ENCODE data around the gene RETREG1. TPM values are rescaled to one million over a fixed set of nuclear protein-coding genes. Genes with fewer than 3 reads are reported as not detected.

Gene RETREG1
- polyA plus RNA-seq, 1 of the 3 experiments (the other 2 are of a cell fraction), result 0.43 TPM

DNA sequence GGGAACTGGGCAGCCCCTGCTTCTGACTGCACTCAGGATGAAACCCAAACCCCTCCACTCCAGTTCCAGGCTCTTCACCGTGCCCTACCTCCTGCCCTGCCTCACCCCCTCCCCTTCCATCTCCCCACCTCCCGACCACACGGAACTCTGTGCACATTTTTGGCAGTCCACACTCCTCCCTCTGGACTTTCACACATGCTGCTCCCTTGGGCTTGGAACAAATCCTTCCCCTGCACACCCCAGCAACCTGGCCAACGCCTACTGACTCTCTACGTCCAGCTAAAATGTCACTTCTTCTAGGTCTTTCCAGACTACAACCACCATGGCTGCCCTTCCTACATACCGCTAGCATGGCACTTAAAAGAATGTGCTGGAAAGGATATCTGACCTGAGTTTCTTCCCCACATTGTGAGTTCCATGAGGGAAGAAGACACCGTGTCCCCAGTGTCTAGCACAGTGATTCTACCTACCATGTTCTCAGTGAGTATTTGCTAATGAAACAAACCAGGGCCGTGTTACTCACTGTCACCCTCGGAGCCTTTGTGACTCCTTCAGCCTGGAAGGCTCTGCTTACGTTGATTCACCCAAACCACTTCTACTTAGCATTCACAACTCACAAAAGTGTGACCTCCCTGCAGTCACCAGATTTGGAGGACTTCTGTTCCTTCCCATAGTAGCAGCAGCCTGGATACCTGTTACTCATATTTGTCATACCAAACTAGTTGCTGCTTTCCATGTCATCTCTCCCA, 18.7 kb downstream of the RETREG1 start (continued):
- TF ChIP-seq, protein P1, sequence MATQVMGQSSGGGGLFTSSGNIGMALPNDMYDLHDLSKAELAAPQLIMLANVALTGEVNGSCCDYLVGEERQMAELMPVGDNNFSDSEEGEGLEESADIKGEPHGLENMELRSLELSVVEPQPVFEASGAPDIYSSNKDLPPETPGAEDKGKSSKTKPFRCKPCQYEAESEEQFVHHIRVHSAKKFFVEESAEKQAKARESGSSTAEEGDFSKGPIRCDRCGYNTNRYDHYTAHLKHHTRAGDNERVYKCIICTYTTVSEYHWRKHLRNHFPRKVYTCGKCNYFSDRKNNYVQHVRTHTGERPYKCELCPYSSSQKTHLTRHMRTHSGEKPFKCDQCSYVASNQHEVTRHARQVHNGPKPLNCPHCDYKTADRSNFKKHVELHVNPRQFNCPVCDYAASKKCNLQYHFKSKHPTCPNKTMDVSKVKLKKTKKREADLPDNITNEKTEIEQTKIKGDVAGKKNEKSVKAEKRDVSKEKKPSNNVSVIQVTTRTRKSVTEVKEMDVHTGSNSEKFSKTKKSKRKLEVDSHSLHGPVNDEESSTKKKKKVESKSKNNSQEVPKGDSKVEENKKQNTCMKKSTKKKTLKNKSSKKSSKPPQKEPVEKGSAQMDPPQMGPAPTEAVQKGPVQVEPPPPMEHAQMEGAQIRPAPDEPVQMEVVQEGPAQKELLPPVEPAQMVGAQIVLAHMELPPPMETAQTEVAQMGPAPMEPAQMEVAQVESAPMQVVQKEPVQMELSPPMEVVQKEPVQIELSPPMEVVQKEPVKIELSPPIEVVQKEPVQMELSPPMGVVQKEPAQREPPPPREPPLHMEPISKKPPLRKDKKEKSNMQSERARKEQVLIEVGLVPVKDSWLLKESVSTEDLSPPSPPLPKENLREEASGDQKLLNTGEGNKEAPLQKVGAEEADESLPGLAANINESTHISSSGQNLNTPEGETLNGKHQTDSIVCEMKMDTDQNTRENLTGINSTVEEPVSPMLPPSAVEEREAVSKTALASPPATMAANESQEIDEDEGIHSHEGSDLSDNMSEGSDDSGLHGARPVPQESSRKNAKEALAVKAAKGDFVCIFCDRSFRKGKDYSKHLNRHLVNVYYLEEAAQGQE (IDR thresholded peaks at IDR 0.05; ENCODE audit: low read depth, low read length), result no peak

DNA sequence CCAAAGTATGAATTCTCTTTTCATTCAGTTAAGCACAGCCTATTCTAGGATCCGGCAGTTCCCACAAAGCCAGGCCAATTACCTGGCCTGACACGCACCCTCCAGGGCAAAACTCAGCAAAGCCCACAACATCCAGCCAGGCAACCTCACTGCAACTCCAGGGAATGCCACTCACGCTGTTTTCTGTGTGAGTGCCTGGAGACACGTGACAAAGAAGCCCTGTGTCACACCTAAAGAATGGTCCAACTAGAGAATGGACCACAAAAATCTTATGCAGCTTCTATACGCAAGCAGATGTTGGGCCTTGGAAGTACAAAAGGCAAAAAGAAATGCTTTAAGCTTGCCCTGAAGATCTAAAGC, 20.2 kb downstream of the RETREG1 start:
- CTCF ChIA-PET, result interaction anchor here (0.9 to 1.3 kb wide), 2 partner anchors 46 to 593 kb away, joined by 3 to 5 read pairs; no protein-coding TSS in a partner anchor
- no peak for DNase-seq
- Histone ChIP-seq H3K9ac (no peak overlapping the region), H3K4me2 (no peak overlapping the region), H3K27me3 (ENCODE audit: insufficient read depth) (no peaks in the 10 kb centered on the region; the same call in 1 of the 2 replicates), H3K4me1 (ENCODE audit: control insufficient read depth in 1 of 2, insufficient read depth in 2 of 2, low read depth in 1 of 2, low read length in 1 of 2) (peaks cover 0 to 3% of the 10 kb centered on the region in 2 experiments; a peak in 1 of 4 replicates), H3F3A (replicated peaks; ENCODE audit: insufficient read depth) (no peaks in the 10 kb centered on the region), H3K79me2 (ENCODE audit: insufficient read depth) (no peaks in the 10 kb centered on the region), H3K9me2 (no peaks in the 10 kb centered on the region), H3K9me3 (no peaks in the 10 kb centered on the region), H3K4me3 (ENCODE audit: low read depth in 2 of 2, low read length in 1 of 2) (no peak overlapping the region), H4K20me1 (ENCODE audit: insufficient read depth) (no peaks in the 10 kb centered on the region), H3K36me3 (replicated peaks in 1 of 2; ENCODE audit: control insufficient read depth in 1 of 2, insufficient read depth in 2 of 2, low read length in 1 of 2) (no peaks in the 10 kb centered on the region), H2AFZ (ENCODE audit: low read depth) (no peak overlapping the region), H3K27ac (ENCODE audit: low read depth in 2 of 2, low read length in 1 of 2) (no peak overlapping the region)
- TF ChIP-seq MEF2A (IDR thresholded peaks at IDR 0.05; ENCODE audit: borderline replicate concordance, low read depth), result no peak
- TF ChIP-seq RXRA (IDR thresholded peaks at IDR 0.05; ENCODE audit: borderline replicate concordance, low read depth), result no peak
- no peak for TF ChIP-seq NRF1 (IDR thresholded peaks at IDR 0.05; ENCODE audit: low read depth, low read length)
- TF ChIP-seq, protein P2, sequence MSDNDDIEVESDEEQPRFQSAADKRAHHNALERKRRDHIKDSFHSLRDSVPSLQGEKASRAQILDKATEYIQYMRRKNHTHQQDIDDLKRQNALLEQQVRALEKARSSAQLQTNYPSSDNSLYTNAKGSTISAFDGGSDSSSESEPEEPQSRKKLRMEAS (IDR thresholded peaks at IDR 0.05; ENCODE audit: low read depth), result no peak
- TF ChIP-seq JUND (IDR thresholded peaks at IDR 0.05), result no peak
- POLR2A ChIA-PET, result no interaction called here
- 62% methylated on average over 5 of the region's 5 CpGs for WGBS (ENCODE audit: low lambda C conversion rate)

DNA sequence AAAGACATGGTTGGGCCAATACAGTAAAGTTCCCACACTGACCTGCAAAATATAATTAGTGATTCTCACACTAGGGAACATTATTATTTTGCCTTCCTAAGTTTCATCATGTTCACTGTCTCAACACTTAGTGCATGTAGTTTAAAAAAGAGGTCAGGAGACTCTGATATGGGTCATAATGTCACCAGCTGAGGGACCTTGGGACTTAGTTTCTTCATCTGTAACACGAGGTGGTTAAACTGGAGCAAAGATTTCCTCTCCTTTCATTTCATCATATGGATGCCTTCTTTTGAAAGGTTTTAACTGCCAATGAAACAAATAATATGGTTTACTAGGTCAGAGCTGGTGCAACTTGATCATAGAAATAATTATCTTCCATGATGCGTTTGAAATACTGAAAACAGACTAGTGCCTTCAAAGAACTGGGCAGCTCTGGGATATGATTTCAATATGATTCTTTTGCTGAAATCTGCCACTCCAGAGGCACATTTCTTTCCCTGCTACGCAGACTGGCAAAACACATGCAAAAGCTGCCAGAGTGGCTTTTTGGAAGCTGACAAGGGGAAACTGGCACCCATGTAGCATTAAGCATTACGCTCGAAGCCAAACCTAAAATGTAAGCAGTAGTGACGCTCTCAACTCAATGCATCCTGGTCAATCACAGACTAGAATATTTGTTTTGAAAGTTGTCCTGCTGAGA, 20.8 kb downstream of the RETREG1 start:
- Histone ChIP-seq H3K27ac (ENCODE audit: low read depth in 2 of 2, low read length in 1 of 2) (no peak overlapping the region), H3K36me3 (replicated peaks in 1 of 2; ENCODE audit: control insufficient read depth in 1 of 2, insufficient read depth in 2 of 2, low read length in 1 of 2) (no peaks in the 10 kb centered on the region), H3K27me3 (ENCODE audit: insufficient read depth) (no peaks in the 10 kb centered on the region; the same call in 1 of the 2 replicates), H3K9ac (no peak overlapping the region), H3K4me1 (ENCODE audit: control insufficient read depth in 1 of 2, insufficient read depth in 2 of 2, low read depth in 1 of 2, low read length in 1 of 2) (peaks cover 0 to 3% of the 10 kb centered on the region in 2 experiments; a peak in 1 of 4 replicates), H2AFZ (ENCODE audit: low read depth) (no peak overlapping the region), H3K4me2 (no peak overlapping the region), H4K20me1 (ENCODE audit: insufficient read depth) (no peaks in the 10 kb centered on the region), H3K4me3 (ENCODE audit: low read depth in 2 of 2, low read length in 1 of 2) (no peak overlapping the region), H3F3A (replicated peaks; ENCODE audit: insufficient read depth) (no peaks in the 10 kb centered on the region), H3K79me2 (ENCODE audit: insufficient read depth) (no peaks in the 10 kb centered on the region), H3K9me3 (no peaks in the 10 kb centered on the region), H3K9me2 (no peaks in the 10 kb centered on the region)
- CTCF ChIA-PET, result interaction anchor here (0.9 to 1.3 kb wide), 3 partner anchors 25 to 594 kb away, joined by 3 to 5 read pairs (median 3); no protein-coding TSS in a partner anchor
- DNase-seq, result no peak
- POLR2A ChIA-PET, result no interaction called here
- no peak for TF ChIP-seq RFX5 (IDR thresholded peaks at IDR 0.05; ENCODE audit: low read length)
- TF ChIP-seq, protein P1 (IDR thresholded peaks at IDR 0.05; ENCODE audit: low read depth, low read length), result no peak
- no peak for TF ChIP-seq SIN3A (IDR thresholded peaks at IDR 0.05; ENCODE audit: borderline replicate concordance, low read depth, low read length)
- TF ChIP-seq TAF1 (IDR thresholded peaks at IDR 0.05; ENCODE audit: borderline replicate concordance, low read depth, low read length), result no peak
- no peak for TF ChIP-seq GABPA (IDR thresholded peaks at IDR 0.05; ENCODE audit: low read depth)
- TF ChIP-seq SMC3 (IDR thresholded peaks at IDR 0.05; ENCODE audit: low read depth, low read length), result no peak
- no peak for TF ChIP-seq TCF12 (IDR thresholded peaks at IDR 0.05)
- TF ChIP-seq, protein P3, sequence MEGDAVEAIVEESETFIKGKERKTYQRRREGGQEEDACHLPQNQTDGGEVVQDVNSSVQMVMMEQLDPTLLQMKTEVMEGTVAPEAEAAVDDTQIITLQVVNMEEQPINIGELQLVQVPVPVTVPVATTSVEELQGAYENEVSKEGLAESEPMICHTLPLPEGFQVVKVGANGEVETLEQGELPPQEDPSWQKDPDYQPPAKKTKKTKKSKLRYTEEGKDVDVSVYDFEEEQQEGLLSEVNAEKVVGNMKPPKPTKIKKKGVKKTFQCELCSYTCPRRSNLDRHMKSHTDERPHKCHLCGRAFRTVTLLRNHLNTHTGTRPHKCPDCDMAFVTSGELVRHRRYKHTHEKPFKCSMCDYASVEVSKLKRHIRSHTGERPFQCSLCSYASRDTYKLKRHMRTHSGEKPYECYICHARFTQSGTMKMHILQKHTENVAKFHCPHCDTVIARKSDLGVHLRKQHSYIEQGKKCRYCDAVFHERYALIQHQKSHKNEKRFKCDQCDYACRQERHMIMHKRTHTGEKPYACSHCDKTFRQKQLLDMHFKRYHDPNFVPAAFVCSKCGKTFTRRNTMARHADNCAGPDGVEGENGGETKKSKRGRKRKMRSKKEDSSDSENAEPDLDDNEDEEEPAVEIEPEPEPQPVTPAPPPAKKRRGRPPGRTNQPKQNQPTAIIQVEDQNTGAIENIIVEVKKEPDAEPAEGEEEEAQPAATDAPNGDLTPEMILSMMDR (IDR thresholded peaks at IDR 0.05), result no peak
- TF ChIP-seq GATA2 (CRISPR knock-in tag; IDR thresholded peaks at IDR 0.05), result no peak
- 78% methylated on average over 6 of the region's 6 CpGs for whole genome bisulfite sequencing (ENCODE audit: low lambda C conversion rate)

Data from SK-N-SH (cell line).